PC-3 (cell line): Measurements from ENCODE around the gene AP1AR. TPM values are rescaled to one million over a fixed set of nuclear protein-coding genes. Genes with fewer than 3 reads are reported as not detected.

Experiments
- ATAC-seq: fragments of 200-7000 bp; cut with Tn5 transposase; 2 replicates; pipeline ENCODE4 v1.9.1; 2020; ENCODE audit warnings: mild to moderate bottlenecking, moderate library complexity
- BruUV-seq: library from RNA; stranded (reverse); fragments of 400-500 nt; replicated peaks from 2 replicates; lab custom pipeline; 2021; lab: Mats Ljungman, UMichigan
- CTCF ChIA-PET: fragments of 300-600 bp; sonication (Branson Sonifier 250); formaldehyde crosslinking; loops from one replicate; lab custom pipeline; 2022; ENCODE audit warnings: antibody characterized with exemption; lab: Charles Lee
- POLR2A ChIA-PET: fragments of 300-600 bp; sonication (Branson Sonifier 250); formaldehyde crosslinking; loops from one replicate; lab custom pipeline; 2022; ENCODE audit warnings: antibody characterized with exemption; ENCODE audit not compliant: unreplicated experiment; lab: Charles Lee
- DNase-seq: peaks from one replicate; pipeline ENCODE4 v3.0.0-alpha.2; 2015
- H2AFZ ChIP-seq: fragments of 300-600 bp; sonication (generic); 2 replicates; pipeline ENCODE4 v1.6.0; 2016; ENCODE audit warnings: antibody characterized with exemption, low read length
- H3F3A ChIP-seq: fragments of 300-600 bp; sonication (generic); one replicate; pipeline ENCODE4 v1.6.0; 2017; ENCODE audit warnings: antibody characterized with exemption, low read length, control low read depth, mild to moderate bottlenecking; ENCODE audit not compliant: unreplicated experiment
- H3K27ac ChIP-seq: fragments of 300-600 bp; sonication (generic); 2 replicates; pipeline ENCODE4 v1.5.1; 2016; ENCODE audit warnings: mild to moderate bottlenecking, low read length
- H3K27me3 ChIP-seq: fragments of 300-600 bp; sonication (generic); 2 replicates; pipeline ENCODE4 v1.6.1; 2016; ENCODE audit warnings: low read length, mixed read lengths
- H3K36me3 ChIP-seq: fragments of 300-600 bp; sonication (generic); 2 replicates; pipeline ENCODE4 v1.6.1; 2016; ENCODE audit warnings: low read depth, mixed run types, low read length, mixed read lengths
- H3K4me1 ChIP-seq: fragments of 300-600 bp; sonication (generic); 2 replicates; pipeline ENCODE4 v1.5.1; 2016; ENCODE audit warnings: low read length; ENCODE audit not compliant: insufficient read depth
- H3K4me2 ChIP-seq: fragments of 300-600 bp; sonication (generic); 2 replicates; pipeline ENCODE4 v1.6.0; 2016; ENCODE audit warnings: low read length
- H3K4me3 ChIP-seq: fragments of 300-600 bp; sonication (generic); 2 replicates; pipeline ENCODE4 v1.5.1; 2016; ENCODE audit warnings: mild to moderate bottlenecking, low read length, mixed read lengths
- H3K79me2 ChIP-seq: fragments of 300-600 bp; sonication (generic); 2 replicates; pipeline ENCODE4 v1.6.1; 2017; ENCODE audit warnings: low read length, mixed read lengths
- H3K9ac ChIP-seq: fragments of 300-600 bp; sonication (generic); 2 replicates; pipeline ENCODE4 v1.6.0; 2016; ENCODE audit warnings: mild to moderate bottlenecking, low read length
- H3K9me2 ChIP-seq: fragments of 300-600 bp; sonication (generic); replicated peaks from 2 replicates; pipeline ENCODE4 v1.6.1; 2016; ENCODE audit warnings: mixed run types, low read length, mixed read lengths
- H3K9me3 ChIP-seq: fragments of 300-600 bp; sonication (generic); 2 replicates; pipeline ENCODE4 v1.6.1; 2016; ENCODE audit warnings: low read length, mixed read lengths
- H4K20me1 ChIP-seq: fragments of 300-600 bp; sonication (generic); 2 replicates; pipeline ENCODE4 v1.6.1; 2016; ENCODE audit warnings: low read length, mixed read lengths
- CTCF ChIP-seq: fragments of 300-600 bp; sonication (generic); conservative IDR thresholded peaks from 2 replicates; pipeline ENCODE4 v1.5.1; 2017; ENCODE audit warnings: antibody characterized with exemption, low read depth, mild to moderate bottlenecking, low read length
- EZH2 ChIP-seq: fragments of 300-600 bp; sonication (generic); IDR thresholded peaks from one replicate; pipeline ENCODE4 v1.6.1; 2017; ENCODE audit warnings: antibody characterized with exemption, mild to moderate bottlenecking, low read length; ENCODE audit not compliant: unreplicated experiment
- EZH2phosphoT487 ChIP-seq: fragments of 300-600 bp; sonication (generic); IDR thresholded peaks from 2 replicates; pipeline ENCODE4 v1.6.1; 2018; ENCODE audit warnings: mild to moderate bottlenecking, antibody characterized with exemption, low read length, borderline replicate concordance
- intact Hi-C: fragments of 100-400 bp; cut with micrococcal nuclease; formaldehyde crosslinking; loops from 2 replicates; pipeline ENCODE4 v1.9.0; 2023
- total RNA-seq: library from RNA; depleted of rRNA; stranded (reverse); fragments of >200 nt; gene quantifications from 2 replicates; pipeline ENCODE4 v1.2.3, GENCODE V29; 2014

Gene AP1AR
- total RNA-seq, 1 experiment from 2014 or later = 34.6 TPM

GRCh38 chr4:112287258-112287989 lies 55.8 kb downstream of the AP1AR start:
- H3F3A ChIP-seq = no peaks in the 10 kb centered on the region
- no peak overlapping the region for H2AFZ ChIP-seq
- H3K4me1 ChIP-seq = peaks cover 3% of the 10 kb centered on the region; the same call in 1 of the 2 replicates
- no peak for TF ChIP-seq EZH2phosphoT487
- no peak for TF ChIP-seq CTCF
- TF ChIP-seq EZH2 = no peak
- DNase-seq (no peak), ATAC-seq (no peak)
- H4K20me1 ChIP-seq = no peaks in the 10 kb centered on the region
- POLR2A ChIA-PET = no interaction called here
- intact Hi-C loops = no loop called here
- H3K4me3 ChIP-seq = no peak overlapping the region
- H3K9me2 ChIP-seq = no peaks in the 10 kb centered on the region
- no peaks in the 10 kb centered on the region for H3K27me3 ChIP-seq
- no peaks in the 10 kb centered on the region for H3K9me3 ChIP-seq
- no peak overlapping the region for H3K27ac ChIP-seq
- BruUV-seq = no TSS peak
- H3K9ac ChIP-seq = no peak overlapping the region
- CTCF ChIA-PET = no interaction called here
- peaks cover 35% of the 10 kb centered on the region for H3K79me2 ChIP-seq
- H3K36me3 ChIP-seq = no peaks in the 10 kb centered on the region
- no peak overlapping the region for H3K4me2 ChIP-seq

- ATAC-seq (no peak), DNase-seq (no peak)
- no peaks in the 10 kb centered on the region for H3K36me3 ChIP-seq
- H3K4me3 ChIP-seq = no peak overlapping the region
- no TSS peak for BruUV-seq
- intact Hi-C loops = no loop called here
- H3K79me2 ChIP-seq = peaks cover 25% of the 10 kb centered on the region
- H3K27me3 ChIP-seq = no peaks in the 10 kb centered on the region
- peaks cover 3% of the 10 kb centered on the region; the same call in 1 of the 2 replicates for H3K4me1 ChIP-seq
- no peaks in the 10 kb centered on the region for H3K9me3 ChIP-seq
- no peak overlapping the region for H3K4me2 ChIP-seq
- ChIA-PET POLR2A (no interaction called here), CTCF (no interaction called here)
- H3K9ac ChIP-seq = no peak overlapping the region
- H3K9me2 ChIP-seq = no peaks in the 10 kb centered on the region
- no peaks in the 10 kb centered on the region for H4K20me1 ChIP-seq
- no peaks in the 10 kb centered on the region for H3F3A ChIP-seq
- H3K27ac ChIP-seq = no peak overlapping the region
- H2AFZ ChIP-seq = no peak overlapping the region
- TF ChIP-seq CTCF (no peak), EZH2phosphoT487 (no peak), EZH2 (no peak)
Observed at GRCh38 chr4:112288455-112288854, 56.9 kb downstream of the AP1AR start.
